Stimulated activated CD8-positive, alpha-beta memory T cell treated with anti-CD3 and anti-CD28 coated beads, Interleukin-12 subunit alpha, Interleukin-12 subunit beta, amount 100 ng/mL, for 1 hour (primary cell): Measurements from ENCODE around the gene FSIP1.
A peak's percentile ranks its signal among the peaks of the same experiment; 100 is the strongest.
"Not testable (repeated sequence)": the region's sequence is repeated elsewhere in the genome, so short reads cannot be mapped to it uniquely, and the experiment has no call there.

Experiments used
- DNase-seq: peaks from one replicate; pipeline ENCODE4 v3.0.0-alpha.2; 2020; ENCODE audit warnings: low read depth

FSIP1 gene

GRCh38 chr15:39782441-39783138, at the start of gene FSIP1:
FSIP1 (minus strand) TSS chr15:39782841; CDS start chr15:39776524, 6,317 bp downstream.
- peak; percentile 89 for DNase-seq

- DNase-seq = no peak
These were observed 47.5 kb upstream of the FSIP1 start for GRCh38 chr15:39830166-39830565.

GRCh38 chr15:39828374-39828931, 45.8 kb upstream of the FSIP1 start:
- no peak for DNase-seq

GRCh38 chr15:39826975-39827374, 44.3 kb upstream of the FSIP1 start:
- no peak for DNase-seq

- DNase-seq = no peak
These were observed 41.0 kb upstream of the FSIP1 start for GRCh38 chr15:39823634-39824033.

DNA sequence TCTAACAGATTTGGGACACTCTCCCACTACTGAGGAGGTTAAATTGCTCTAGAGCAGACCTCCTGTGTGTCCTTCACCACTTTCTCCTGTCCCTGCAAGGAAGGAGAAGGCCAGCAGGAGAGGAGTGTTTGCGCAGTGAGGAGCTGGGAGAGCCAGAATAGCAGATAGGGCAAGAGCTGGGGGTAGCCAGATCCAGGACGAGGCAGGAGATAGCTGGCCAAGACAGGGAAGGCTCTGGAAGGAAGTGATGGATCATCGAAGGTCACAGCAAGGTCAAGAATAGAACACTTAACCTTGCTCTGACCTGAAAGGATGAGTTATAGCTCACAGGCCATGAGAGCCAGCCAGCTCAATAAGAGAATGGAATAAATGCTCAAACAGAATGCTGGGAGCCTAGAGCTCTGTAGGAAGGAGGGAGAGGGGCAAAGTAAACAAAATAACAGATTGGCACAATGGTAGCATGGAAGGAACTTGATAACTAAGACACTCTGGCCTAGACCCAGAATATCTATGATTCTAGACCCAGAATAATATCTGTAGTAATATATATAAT, 37.5 kb upstream of the FSIP1 start:
- DNase-seq = no peak

DNA sequence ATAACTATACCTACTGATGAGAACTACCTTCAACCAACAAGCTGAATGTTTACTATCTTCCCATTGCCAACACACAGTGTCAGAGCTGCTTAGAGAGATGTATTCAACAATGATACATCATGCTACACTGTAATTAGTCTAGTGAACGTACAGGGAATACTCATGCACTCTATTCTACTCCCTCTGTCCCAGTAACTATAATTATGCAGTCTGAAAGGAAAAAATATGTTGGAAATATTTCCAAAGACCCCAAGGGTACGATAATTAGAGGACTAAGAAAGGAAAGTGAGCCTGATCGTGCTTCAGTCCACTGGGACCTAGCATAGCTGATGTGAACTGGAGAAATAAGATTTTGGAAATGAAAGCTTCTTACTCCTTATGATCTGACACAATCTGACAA, 36.9 kb upstream of the FSIP1 start:
- no peak for DNase-seq

DNA sequence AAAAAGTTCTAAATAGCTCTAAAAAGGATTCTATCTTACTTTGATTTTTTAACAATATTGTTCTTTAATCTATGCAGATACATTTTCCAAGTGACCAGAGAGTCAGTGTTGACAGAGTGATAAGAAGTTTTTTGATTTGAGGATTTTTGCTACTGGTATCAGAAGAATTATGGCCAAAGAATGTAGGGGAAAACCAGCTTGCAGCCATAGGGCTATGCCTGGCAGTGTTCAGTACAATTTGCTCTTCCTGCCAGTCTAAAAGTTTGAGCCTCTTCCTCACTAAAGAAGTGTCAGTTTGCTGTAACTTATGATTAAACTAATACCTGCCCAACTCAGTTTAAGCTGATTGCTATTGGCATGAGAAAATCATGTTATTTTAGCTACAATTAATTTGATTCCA, 35.3 kb upstream of the FSIP1 start:
- DNase-seq = no peak

DNA sequence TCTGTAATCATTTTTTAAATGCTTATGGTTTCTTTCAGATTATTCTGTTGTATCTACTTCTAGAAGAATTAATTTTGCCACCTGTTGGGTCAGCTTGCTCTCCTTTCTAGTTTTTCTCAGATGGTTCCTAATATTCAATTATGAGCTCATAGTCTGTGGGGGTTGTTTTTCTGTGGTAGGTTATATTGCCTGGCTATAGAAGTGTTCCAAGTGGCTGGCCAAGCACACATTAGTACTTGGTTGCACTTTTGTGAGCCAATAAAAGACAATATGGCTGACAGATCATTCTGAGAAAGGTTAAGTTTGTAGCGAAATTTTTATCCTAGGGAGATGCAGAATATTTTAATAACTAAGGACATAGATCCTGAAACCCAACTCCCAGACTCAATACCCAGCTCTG, 31.8 kb upstream of the FSIP1 start:
- no peak for DNase-seq

DNA sequence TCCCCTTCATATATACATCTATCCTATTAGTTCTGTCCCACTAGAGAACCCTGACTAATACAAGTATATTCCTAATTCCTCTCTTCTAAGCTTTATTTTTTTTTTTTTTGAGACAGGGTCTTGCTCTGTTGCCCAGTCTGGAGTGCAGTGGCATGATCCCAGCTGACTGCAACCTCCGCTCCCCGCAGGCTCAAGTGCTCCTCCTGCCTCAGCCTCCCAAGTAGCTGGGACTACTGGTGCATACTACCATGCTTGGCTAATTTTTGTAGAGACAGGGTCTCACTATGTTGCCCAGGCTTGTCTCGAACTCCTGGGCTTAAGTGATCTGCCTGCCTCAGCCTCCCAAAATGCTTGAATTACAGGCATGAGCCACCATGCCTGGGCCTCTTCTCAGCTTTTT, 30.0 kb upstream of the FSIP1 start:
- not testable (repeated sequence) for DNase-seq

GRCh38 chr15:39808909-39809308, 26.3 kb upstream of the FSIP1 start:
- no peak for DNase-seq

GRCh38 chr15:39807791-39808190, 25.1 kb upstream of the FSIP1 start:
- DNase-seq = no peak

DNA sequence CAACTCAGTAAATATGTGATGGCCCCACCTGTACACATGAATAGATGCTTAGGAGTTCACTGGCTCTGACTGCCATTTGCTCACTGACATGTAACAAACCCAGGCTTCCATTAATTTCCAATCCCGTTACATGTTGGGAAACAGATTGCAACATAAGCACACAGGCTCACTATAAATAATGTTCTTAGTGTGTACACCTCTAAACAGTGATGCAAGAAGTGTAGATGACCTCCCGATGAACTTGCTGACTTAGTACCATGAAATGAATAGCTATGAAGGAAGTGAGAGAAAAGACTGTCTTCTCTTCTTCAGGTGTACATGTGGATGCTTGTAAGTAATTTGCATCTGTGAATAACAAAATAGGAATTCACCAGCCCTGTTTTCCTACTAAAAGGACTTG, 21.4 kb upstream of the FSIP1 start:
- no peak for DNase-seq

DNA sequence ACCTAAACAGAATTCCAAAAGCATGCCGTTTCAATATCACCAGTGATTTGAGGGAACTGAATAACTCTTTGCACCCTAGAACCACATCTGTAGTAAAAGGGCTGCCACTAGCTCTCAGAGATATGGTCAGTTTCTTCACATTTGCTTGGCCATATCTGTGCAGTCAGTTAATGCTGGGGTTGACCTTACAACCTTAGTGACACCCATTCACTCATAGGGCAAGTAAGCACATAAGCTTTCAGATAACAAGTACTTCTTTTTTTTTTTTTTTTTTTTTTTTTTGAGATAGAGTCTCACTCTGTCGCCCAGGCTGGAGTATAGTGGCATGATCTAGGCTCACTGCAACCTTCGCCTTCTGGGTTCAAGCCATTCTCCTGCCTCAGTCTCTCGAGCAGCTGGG, 20.4 kb upstream of the FSIP1 start:
- DNase-seq = no peak

GRCh38 chr15:39801641-39802309, 19.1 kb upstream of the FSIP1 start:
- DNase-seq = no peak

- DNase-seq = no peak
These were observed 16.9 kb upstream of the FSIP1 start for GRCh38 chr15:39799552-39800011.

DNA sequence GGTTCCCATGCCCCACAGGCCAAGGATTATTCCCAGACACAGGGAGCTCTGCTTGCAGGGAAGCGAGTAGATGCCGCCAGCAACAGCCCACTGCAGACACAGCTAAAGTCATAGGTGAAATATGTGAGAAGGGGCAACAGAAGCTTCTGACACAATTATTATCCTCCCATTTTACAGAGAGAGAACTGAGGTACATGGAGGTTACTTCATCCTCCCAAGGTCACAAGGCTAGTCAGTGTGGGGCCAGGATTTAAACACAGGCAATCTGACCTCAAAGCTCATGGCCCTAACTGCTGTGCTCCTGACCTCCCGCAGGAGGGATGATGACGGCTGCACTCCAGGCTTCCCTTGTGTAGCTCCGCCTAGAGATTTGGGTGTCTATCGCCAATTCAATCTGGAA, 15.7 kb upstream of the FSIP1 start:
- no peak for DNase-seq

GRCh38 chr15:39797407-39797806, 14.8 kb upstream of the FSIP1 start:
- no peak for DNase-seq

- DNase-seq = no peak
These were observed 14.0 kb upstream of the FSIP1 start for GRCh38 chr15:39796601-39797000.

- no peak for DNase-seq
These were observed 12.8 kb upstream of the FSIP1 start for GRCh38 chr15:39795486-39795885.

DNA sequence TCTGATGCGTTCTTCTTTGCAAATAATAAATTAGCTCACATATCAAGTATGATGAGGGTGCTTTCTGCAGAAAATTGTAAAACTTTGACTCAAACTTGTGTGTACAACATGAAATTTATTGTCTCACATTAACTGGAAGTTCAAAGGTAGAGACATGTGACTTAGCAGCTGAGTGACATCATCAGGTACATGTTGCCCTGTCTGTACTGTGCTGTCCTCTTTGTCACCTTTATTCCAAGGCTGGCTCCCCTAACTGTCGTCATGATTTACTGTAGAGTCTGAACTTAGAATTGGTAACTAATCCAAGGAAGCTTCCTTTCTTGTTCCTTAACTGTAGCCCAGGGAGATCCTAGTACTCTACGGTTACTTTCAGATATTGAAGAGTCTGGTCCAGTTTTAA, 12.3 kb upstream of the FSIP1 start:
- no peak for DNase-seq

DNA sequence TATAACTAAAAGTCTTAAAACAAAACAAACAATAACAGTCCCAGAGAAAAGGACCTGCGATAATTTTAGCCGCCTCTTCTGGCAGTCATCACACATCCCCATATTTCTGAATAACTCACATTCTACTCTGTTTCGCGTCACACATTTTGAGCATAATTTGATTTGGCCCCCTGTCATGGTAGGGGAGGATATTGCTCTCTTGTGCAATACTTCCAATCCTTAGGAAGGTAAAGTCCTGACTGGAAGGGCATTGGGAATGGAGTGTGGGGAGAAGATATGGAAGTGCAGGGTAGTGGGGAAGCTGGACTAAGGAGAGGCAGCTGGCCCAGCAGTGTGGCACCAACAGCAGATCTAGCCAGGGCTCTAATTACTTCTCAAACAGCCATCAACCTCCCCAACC, 11.3 kb upstream of the FSIP1 start:
- no peak for DNase-seq

GRCh38 chr15:39792844-39793335, 10.2 kb upstream of the FSIP1 start:
- DNase-seq = no peak
